GM18517 (cell line): ENCODE measurements around the gene B4GALT3.
A peak's percentile ranks its signal among the peaks of the same experiment; 100 is the strongest.

Experiments used
- ATAC-seq: cut with Tn5 transposase; IDR thresholded peaks from one replicate; pipeline ENCODE4 v1.9.1; 2021; ENCODE audit warnings: mild to moderate bottlenecking, moderate library complexity; ENCODE audit not compliant: unreplicated experiment

Gene B4GALT3

GRCh38 chr1:161188381-161188780 is 11.1 kb upstream of the B4GALT3 start:
- no peak for ATAC-seq

GRCh38 chr1:161187311-161187710 is 10.0 kb upstream of the B4GALT3 start:
- ATAC-seq, result no peak

- peak; percentile 27 for ATAC-seq
Observed at GRCh38 chr1:161185732-161186311, 8.5 kb upstream of the B4GALT3 start.

- ATAC-seq, result peak; percentile 83
Observed at GRCh38 chr1:161185282-161185682, 8.0 kb upstream of the B4GALT3 start.

- ATAC-seq, result peak; percentile 44
Observed at GRCh38 chr1:161182214-161182613, 4.9 kb upstream of the B4GALT3 start.

GRCh38 chr1:161180639-161181038 is 3.3 kb upstream of the B4GALT3 start:
- no peak for ATAC-seq

GRCh38 chr1:161179698-161180097 is 2.4 kb upstream of the B4GALT3 start:
- no peak for ATAC-seq

GRCh38 chr1:161177936-161178244 is 583 bp upstream of the B4GALT3 start:
- no peak for ATAC-seq

- no peak for ATAC-seq
Observed at GRCh38 chr1:161176468-161177111, 717 bp downstream of the B4GALT3 start.

GRCh38 chr1:161175771-161176453 is 1.4 kb downstream of the B4GALT3 start:
- no peak for ATAC-seq

GRCh38 chr1:161174911-161175310 is 2.4 kb downstream of the B4GALT3 start:
- ATAC-seq, result no peak

- no peak for ATAC-seq
Observed at GRCh38 chr1:161173711-161174110, 3.6 kb downstream of the B4GALT3 start.

GRCh38 chr1:161172776-161173376 is 4.4 kb downstream of the B4GALT3 start:
- no peak for ATAC-seq

GRCh38 chr1:161172349-161172748 is 5.0 kb downstream of the B4GALT3 start:
- ATAC-seq, result no peak

- no peak for ATAC-seq
Observed at GRCh38 chr1:161171696-161172095, 5.6 kb downstream of the B4GALT3 start.

GRCh38 chr1:161171191-161171590 is 6.1 kb downstream of the B4GALT3 start:
- no peak for ATAC-seq

GRCh38 chr1:161168906-161169305 is 8.4 kb downstream of the B4GALT3 start:
- no peak for ATAC-seq

GRCh38 chr1:161166669-161167548 is 10.4 kb downstream of the B4GALT3 start:
- no peak for ATAC-seq

- ATAC-seq, result peak; percentile 88
Observed at GRCh38 chr1:161165742-161166668, 11.3 kb downstream of the B4GALT3 start, which contains the start of gene PPOX. Gene PPOX (plus strand): TSS chr1:161166426. CDS start chr1:161166848, 422 bp downstream.
